K562 (cell line): ENCODE measurements around the gene CCSER1. TPM values are rescaled to one million over a fixed set of nuclear protein-coding genes. Genes with fewer than 3 reads are reported as not detected.

Experiments
- ATAC-seq: fragments of 200-7000 bp; cut with Tn5 transposase; 3 replicates; pipeline ENCODE4 v1.9.1; 2020; ENCODE audit warnings: moderate library complexity
- BruUV-seq: library from RNA; stranded (reverse); fragments of 400-500 nt; replicated peaks from 2 replicates; lab custom pipeline; 2021; lab: Mats Ljungman, UMichigan
- CTCF ChIA-PET: fragments of 300-600 bp; formaldehyde crosslinking; extraction: SDS; loops from one replicate; lab custom pipeline; 2021; ENCODE audit warnings: low intra/inter-chr PET ratio; lab: Yijun Ruan, JAX
- POLR2A ChIA-PET: fragments of 300-600, 350-650 bp; sonication (Branson Sonifier 250); formaldehyde crosslinking; extraction: SDS; loops from one replicate; lab custom pipeline; 2021; ENCODE audit warnings: antibody characterized with exemption, inconsistent platforms; lab: Yijun Ruan, JAX
- DNase-seq, 4 experiments: peaks; one replicate each; pipeline versions ENCODE4 v3.0.0 to v3.0.0-alpha.2; 2011 to 2018; ENCODE audit warnings: low spot score in 3 of 4, mixed read lengths in 3 of 4; ENCODE audit errors: extremely low read depth in 1 of 4
- FAIRE-seq: peaks from 2 replicates; lab custom pipeline; 2011; peaks lifted over from hg19 to GRCh38; lab: Jason Lieb, UNC
- H2AFZ ChIP-seq: 2 replicates; pipeline ENCODE4 v1.6.0; 2011; ENCODE audit warnings: low read depth, low read length, control low read depth, inconsistent platforms
- H3K27ac ChIP-seq: fragments of 200-600 bp; 3 replicates; pipeline ENCODE4 v1.8.0; 2011; ENCODE audit warnings: low read depth, mild to moderate bottlenecking, control low read depth, inconsistent platforms, low read length, moderate library complexity, mixed read lengths; ENCODE audit errors: extremely low read depth
- H3K27me3 ChIP-seq, 2 experiments: fragments of 300-600 bp in 1 of 2; 2 replicates in 1 of 2; 3 replicates in 1 of 2; pipeline versions ENCODE4 v1.6.0 to v1.8.0; 2011; ENCODE audit warnings: inconsistent platforms in 2 of 2, low read length in 2 of 2, mild to moderate bottlenecking in 1 of 2, mixed read lengths in 1 of 2, moderate library complexity in 1 of 2; ENCODE audit not compliant: control insufficient read depth in 2 of 2, insufficient read depth in 2 of 2
- H3K36me3 ChIP-seq: fragments of 300-600 bp; 3 replicates; pipeline ENCODE4 v1.8.0; 2011; ENCODE audit warnings: mild to moderate bottlenecking, low read length, inconsistent platforms; ENCODE audit not compliant: control insufficient read depth, insufficient read depth
- H3K4me1 ChIP-seq, 2 experiments: fragments of 200-600 bp in 1 of 2; replicated peaks in 1 of 2; 2 replicates in 1 of 2; 3 replicates in 1 of 2; pipeline versions ENCODE4 v1.5.1 to v1.8.0; 2011; ENCODE audit warnings: inconsistent platforms in 2 of 2, low read length in 2 of 2, mild to moderate bottlenecking in 1 of 2, mixed read lengths in 1 of 2, moderate library complexity in 1 of 2; ENCODE audit not compliant: control insufficient read depth in 2 of 2, insufficient read depth in 2 of 2
- H3K4me2 ChIP-seq: 2 replicates; pipeline ENCODE4 v1.6.1; 2011; ENCODE audit warnings: low read length, control low read depth, inconsistent platforms, mixed read lengths; ENCODE audit not compliant: insufficient read depth
- H3K4me3 ChIP-seq: fragments of 200-600 bp; sonication (generic), shearing (Covaris generic); 2 replicates; pipeline ENCODE4 v1.5.1; 2016; ENCODE audit warnings: control low read depth, inconsistent platforms
- H3K79me2 ChIP-seq: fragments of 200-600 bp; 3 replicates; pipeline ENCODE4 v1.8.0; 2011; ENCODE audit warnings: low read length, inconsistent platforms; ENCODE audit not compliant: control insufficient read depth, insufficient read depth
- H3K9ac ChIP-seq, 2 experiments: 2 replicates each; pipeline versions ENCODE4 v1.6.0 to v1.6.1; 2011; ENCODE audit warnings: low read depth in 2 of 2, low read length in 2 of 2, control low read depth in 1 of 2, inconsistent platforms in 1 of 2, mild to moderate bottlenecking in 1 of 2, mixed read lengths in 1 of 2; ENCODE audit not compliant: insufficient read depth in 1 of 2
- H3K9me1 ChIP-seq: one replicate; pipeline ENCODE4 v1.6.0; 2011; ENCODE audit warnings: inconsistent platforms, mild to moderate bottlenecking, low read length, moderate library complexity; ENCODE audit not compliant: control insufficient read depth, insufficient read depth
- H3K9me3 ChIP-seq: replicated peaks from 2 replicates; pipeline ENCODE4 v1.5.1; 2011; ENCODE audit warnings: low read depth, low read length, inconsistent platforms; ENCODE audit not compliant: control insufficient read depth, insufficient read depth
- H4K20me1 ChIP-seq: replicated peaks from 2 replicates; pipeline ENCODE4 v1.6.1; 2011; ENCODE audit warnings: low read length, inconsistent platforms, mixed read lengths; ENCODE audit not compliant: control insufficient read depth, insufficient read depth
- DDX20 ChIP-seq: fragments of 450-650 bp; IDR thresholded peaks from 2 replicates; pipeline ENCODE4 v1.6.1; 2016; ENCODE audit warnings: missing genetic modification characterization, low read depth, mild to moderate bottlenecking, missing compliant biosample characterization, moderate library complexity
- KDM4B ChIP-seq, 2 experiments: fragments of 450-650 bp in 1 of 2; sonication (generic) in 1 of 2; IDR thresholded peaks; 2 replicates each; pipeline ENCODE4 v1.6.1; 2016 to 2017; ENCODE audit warnings: borderline replicate concordance in 2 of 2, antibody characterized with exemption in 1 of 2, low read depth in 1 of 2, mild to moderate bottlenecking in 1 of 2
- NFYB ChIP-seq: IDR thresholded peaks from 2 replicates; pipeline ENCODE4 v1.6.1; 2011; ENCODE audit warnings: mild to moderate bottlenecking, moderate library complexity; ENCODE audit not compliant: insufficient read length; ENCODE audit errors: extremely low read depth
- PHB2 ChIP-seq: fragments of 450-650 bp; IDR thresholded peaks from 2 replicates; pipeline ENCODE4 v1.6.1; 2017; ENCODE audit warnings: low read depth
- PKNOX1 ChIP-seq: fragments of 450-650 bp; IDR thresholded peaks from 2 replicates; pipeline ENCODE4 v1.6.1; 2016
- POU5F1 ChIP-seq: fragments of 150-350 bp; IDR thresholded peaks from 2 replicates; pipeline ENCODE4 v1.6.1; 2014; ENCODE audit warnings: borderline replicate concordance, low read length, low read depth, mild to moderate bottlenecking; ENCODE audit not compliant: partially characterized antibody
- TFAM ChIP-seq: fragments of 250-450 bp; sonication (Bioruptor Pico); conservative IDR thresholded peaks from 2 replicates; pipeline ENCODE4 v1.5.0; 2021; ENCODE audit warnings: mild to moderate bottlenecking, moderate library complexity
- ZFPM2 ChIP-seq: fragments of 250-450 bp; sonication (Bioruptor Pico); IDR thresholded peaks from 2 replicates; pipeline ENCODE4 v1.5.1; 2022; ENCODE audit warnings: mild to moderate bottlenecking
- ZNF780A ChIP-seq: fragments of 250-450 bp; sonication (Bioruptor Pico); IDR thresholded peaks from 2 replicates; pipeline ENCODE4 v1.5.0; 2021; ENCODE audit warnings: mild to moderate bottlenecking
- WGBS: fragments of 100-300 bp; shearing (Covaris generic); methylation state at CpG from one replicate; pipeline ENCODE4 v1.1.6; 2016; ENCODE audit warnings: low coverage, mixed read lengths; ENCODE audit not compliant: insufficient coverage; ENCODE audit errors: missing lambda C conversion rate; 5-methylcytosine and 5-hydroxymethylcytosine counted together
- in situ Hi-C: fragments of 300-500 bp; cut with MboI; formaldehyde crosslinking; loops from 4 replicates; pipeline ENCODE4 v1.15.0; 2018; ENCODE audit warnings: inconsistent platforms, mixed read lengths
- intact Hi-C: fragments of 100-400 bp; cut with micrococcal nuclease; formaldehyde crosslinking; loops from 2 replicates; pipeline ENCODE4 v1.14.2; 2022
- polyA plus RNA-seq, 8 experiments: library from polyadenylated mRNA; depleted of rRNA in 4 of 8; stranded (reverse) in 5 of 8; unstranded in 3 of 8; fragments of >200 nt; fragmentation: Nextera tagmentation in 2 of 8; fragmentation: Illumina TruSeq in 1 of 8; extraction: Ambion mirVana in 2 of 8; extraction: Trizol in 1 of 8; gene quantifications; 2 replicates each; pipeline versions ENCODE4 v1.2.1 to v1.2.3, GENCODE V29; 2011 to 2014; ENCODE audit warnings: inconsistent platforms in 1 of 8, missing spikeins in 1 of 8
- total RNA-seq, 7 experiments: library from RNA; depleted of rRNA in 6 of 7; stranded (reverse); fragments of >200 nt in 6 of 7; fragmentation: Illumina TruSeq in 2 of 7; extraction: Trizol in 2 of 7; gene quantifications; 2 replicates each; pipeline versions ENCODE4 v1.2.1 to v1.2.3, GENCODE V29; 2011 to 2021; ENCODE audit warnings: low replicate concordance in 1 of 7
- TF ChIP-seq, protein P1 (sequence below), 3 experiments: fragments of 200-800 bp in 1 of 3; sonication (Bioruptor generic) in 1 of 3; sonication (generic) in 1 of 3; formaldehyde crosslinking in 1 of 3; IDR thresholded peaks; 2 replicates each; pipeline versions ENCODE4 v1.6.1 to v1.8.0; 2016 to 2022; ENCODE audit warnings: mild to moderate bottlenecking in 2 of 3, missing compliant biosample characterization in 2 of 3, missing genetic modification characterization in 2 of 3, missing genetic modification reagents in 1 of 3
- TF ChIP-seq, protein P2 (sequence below), 2 experiments: fragments of 450-650 bp; conservative IDR thresholded peaks; 2 replicates each; pipeline ENCODE4 v1.6.1; 2017; ENCODE audit warnings: mild to moderate bottlenecking in 2 of 2, moderate library complexity in 2 of 2

Gene CCSER1
- total and polyA plus RNA-seq, 9 of the 15 experiments (the other 6 are each of a cell fraction or from before 2014, with no cell fraction given) = not detected

GRCh38 chr4:90845777-90846176 lies 718.6 kb downstream of the CCSER1 start (continued):
- TF ChIP-seq PKNOX1 = no peak

DNA sequence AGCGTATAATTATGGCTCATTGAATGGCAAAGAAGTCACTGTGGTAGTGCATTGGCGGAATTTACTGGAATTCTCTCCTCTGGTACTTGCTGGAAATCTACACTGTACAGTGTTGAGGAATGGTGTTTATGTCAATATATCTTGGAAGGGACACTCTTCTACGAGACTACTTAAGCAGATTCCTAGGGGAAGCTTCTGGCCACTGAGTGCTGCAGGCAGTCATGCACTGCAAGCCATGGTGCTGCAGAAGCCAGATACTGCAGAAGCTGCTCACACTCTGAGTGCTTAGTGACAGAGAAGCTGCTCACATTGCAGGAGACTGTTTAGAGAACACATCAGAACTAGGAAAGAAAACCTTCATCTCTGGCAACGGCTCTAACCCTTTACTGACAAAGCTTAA lies 725.0 kb downstream of the CCSER1 start:
- H4K20me1 ChIP-seq = no peaks in the 10 kb centered on the region
- H3K9me3 ChIP-seq = no peaks in the 10 kb centered on the region
- H3K9me1 ChIP-seq = no peaks in the 10 kb centered on the region
- H3K79me2 ChIP-seq = no peaks in the 10 kb centered on the region
- H3K9ac ChIP-seq = no peak overlapping the region
- intact Hi-C loops (no loop called here), in situ Hi-C loops (no loop called here)
- ChIA-PET CTCF (no interaction called here), POLR2A (no interaction called here)
- no peak for FAIRE-seq
- H3K4me1 ChIP-seq = no peaks in the 10 kb centered on the region
- no peaks in the 10 kb centered on the region for H3K36me3 ChIP-seq
- WGBS = 0% methylated on average over 4 of the region's 4 CpGs
- DNase-seq = no peak
- H3K27ac ChIP-seq = no peak overlapping the region
- ATAC-seq = no peak
- H3K4me2 ChIP-seq = no peak overlapping the region
- no peak overlapping the region for H2AFZ ChIP-seq
- no peak for TF ChIP-seq NFYB
- H3K27me3 ChIP-seq = no peaks in the 10 kb centered on the region
- no TSS peak for BruUV-seq
- H3K4me3 ChIP-seq = no peak overlapping the region

DNA sequence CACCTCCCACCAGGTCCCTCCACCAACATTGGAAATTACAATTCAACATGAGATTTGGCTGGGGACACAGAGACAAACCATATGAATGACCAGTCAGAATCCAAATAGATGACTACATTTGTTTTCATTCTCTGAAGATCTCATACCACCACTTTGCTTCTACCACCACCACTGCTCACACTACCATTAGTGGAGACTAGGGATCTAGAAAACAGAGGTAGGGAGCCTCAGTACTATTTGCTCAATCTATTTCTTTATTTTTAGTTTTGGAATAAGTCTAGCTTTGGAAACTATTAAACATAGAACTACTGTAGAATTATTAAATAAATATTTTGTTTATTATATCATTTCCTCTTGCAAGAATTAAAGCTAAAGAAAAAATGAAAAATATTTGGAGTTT lies 727.9 kb downstream of the CCSER1 start:
- H3K9me1 ChIP-seq = no peaks in the 10 kb centered on the region
- no peaks in the 10 kb centered on the region for H3K27me3 ChIP-seq
- H3K36me3 ChIP-seq = no peaks in the 10 kb centered on the region
- no peak overlapping the region for H3K4me2 ChIP-seq
- H3K27ac ChIP-seq = no peak overlapping the region
- CTCF ChIA-PET = no interaction called here
- H3K79me2 ChIP-seq = no peaks in the 10 kb centered on the region
- no peak overlapping the region for H2AFZ ChIP-seq
- H3K9me3 ChIP-seq = no peaks in the 10 kb centered on the region
- no peak overlapping the region for H3K4me3 ChIP-seq
- FAIRE-seq = no peak
- no TSS peak for BruUV-seq
- in situ Hi-C loops = no loop called here
- no peak for DNase-seq
- intact Hi-C loops = no loop called here
- no peaks in the 10 kb centered on the region for H3K4me1 ChIP-seq
- ATAC-seq = no peak
- POLR2A ChIA-PET = no interaction called here
- H4K20me1 ChIP-seq = no peaks in the 10 kb centered on the region
- no peak overlapping the region for H3K9ac ChIP-seq
- TF ChIP-seq PHB2 (no peak), ZFPM2 (CRISPR knock-in tag) (no peak), DDX20 (no peak), KDM4B (IDR thresholded peaks at IDR 0.05; ENCODE audit: borderline replicate concordance in 2 of 2, low read depth in 1 of 2) (no peak), TFAM (CRISPR knock-in tag) (no peak), POU5F1 (no peak), ZNF780A (no peak)
- TF ChIP-seq, protein P1, sequence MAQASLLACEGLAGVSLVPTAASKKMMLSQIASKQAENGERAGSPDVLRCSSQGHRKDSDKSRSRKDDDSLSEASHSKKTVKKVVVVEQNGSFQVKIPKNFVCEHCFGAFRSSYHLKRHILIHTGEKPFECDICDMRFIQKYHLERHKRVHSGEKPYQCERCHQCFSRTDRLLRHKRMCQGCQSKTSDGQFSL (CRISPR knock-in tag; IDR thresholded peaks at IDR 0.05) = no peak
- TF ChIP-seq, protein P1 (tag; IDR thresholded peaks at IDR 0.05) = no peak
- TF ChIP-seq, protein P2, sequence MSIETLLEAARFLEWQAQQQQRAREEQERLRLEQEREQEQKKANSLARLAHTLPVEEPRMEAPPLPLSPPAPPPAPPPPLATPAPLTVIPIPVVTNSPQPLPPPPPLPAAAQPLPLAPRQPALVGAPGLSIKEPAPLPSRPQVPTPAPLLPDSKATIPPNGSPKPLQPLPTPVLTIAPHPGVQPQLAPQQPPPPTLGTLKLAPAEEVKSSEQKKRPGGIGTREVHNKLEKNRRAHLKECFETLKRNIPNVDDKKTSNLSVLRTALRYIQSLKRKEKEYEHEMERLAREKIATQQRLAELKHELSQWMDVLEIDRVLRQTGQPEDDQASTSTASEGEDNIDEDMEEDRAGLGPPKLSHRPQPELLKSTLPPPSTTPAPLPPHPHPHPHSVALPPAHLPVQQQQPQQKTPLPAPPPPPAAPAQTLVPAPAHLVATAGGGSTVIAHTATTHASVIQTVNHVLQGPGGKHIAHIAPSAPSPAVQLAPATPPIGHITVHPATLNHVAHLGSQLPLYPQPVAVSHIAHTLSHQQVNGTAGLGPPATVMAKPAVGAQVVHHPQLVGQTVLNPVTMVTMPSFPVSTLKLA (conservative IDR thresholded peaks at IDR 0.05) = no peak
